Measurements from ENCODE around the gene AMHR2.

- TF ChIP-seq CTCF (IDR thresholded peaks at IDR 0.05) (no peak), POLR2A (IDR thresholded peaks at IDR 0.05) (no peak)
Observed at GRCh38 chr12:53467880-53468279, 44.2 kb downstream of the AMHR2 start.

All from heart left ventricle (tissue), 13 donors.